Measurements from ENCODE around the gene MGARP. TPM values are rescaled to one million over a fixed set of nuclear protein-coding genes. Genes with fewer than 3 reads are reported as not detected.

The MGARP gene
- total RNA-seq (2021; ENCODE audit: unreplicated experiment), result 2.3 TPM
- 0.67 TPM for polyA plus RNA-seq (2012; ENCODE audit: insufficient read length)
- Bru-seq, nascent RNA, result percentile 29 among the genes with signal in this experiment
- percentile 25 among the genes with signal in this experiment for BruChase-seq, experiment 1, labeled RNA remaining after a 2-hour chase
- BruChase-seq, experiment 2, labeled RNA remaining after a 6-hour chase, result percentile 27 among the genes with signal in this experiment
- long read RNA-seq, partial matches to known transcripts, result 0 of 3 reads
- long read RNA-seq, other reads (novel, unspliced or antisense), result 0 of 3 reads

GRCh38 chr4:139279760-139280620 is at the start of gene MGARP:
Gene MGARP, minus strand, starts transcription at chr4:139280225. Its CDS starts 67 bp downstream, at chr4:139280158.
- Histone ChIP-seq H3K27ac (ENCODE audit: low read length) (no peak within 1 kb of the TSS), H3K9me3 (ENCODE audit: control insufficient read depth, insufficient read depth, low read depth, low read length) (no peaks in the 10 kb centered on the region), H3K27me3 (ENCODE audit: control insufficient read depth, insufficient read depth, low read length) (no peaks in the 10 kb centered on the region), H3K36me3 (ENCODE audit: control insufficient read depth, insufficient read depth, low read length) (no peaks in the 10 kb centered on the region), H3K4me3 (ENCODE audit: low read depth in 2 of 2, low read length in 2 of 2) (peak within 1 kb of the TSS; percentile 45 to 51), H3K4me1 (ENCODE audit: control insufficient read depth, insufficient read depth, low read length) (0 out of 2 replicates have a peak, but pooled peaks cover 2% of the 10 kb centered on the region)
- ChIA-PET POLR2A (interaction anchor here (0.5 to 0.6 kb wide), 2 partner anchors 11 to 25 kb away, joined by 3 read pairs; no protein-coding TSS in a partner anchor), CTCF (interaction anchor here (0.6 to 1.4 kb wide), 2 partner anchors 16 to 250 kb away, joined by 3 to 8 read pairs; no protein-coding TSS in a partner anchor)
- TF ChIP-seq SIN3A (IDR thresholded peaks at IDR 0.05; ENCODE audit: borderline replicate concordance, insufficient read depth, low read depth, low read length) (no peak), TCF7L2 (IDR thresholded peaks at IDR 0.05; ENCODE audit: low read depth, low read length) (no peak), CTCF (IDR thresholded peaks at IDR 0.05) (no peak), REST (IDR thresholded peaks at IDR 0.05; ENCODE audit: insufficient read depth in 1 of 2, low read depth in 2 of 2, low read length in 1 of 2) (no peak), POLR2AphosphoS5 (IDR thresholded peaks at IDR 0.05; ENCODE audit: low read depth, low read length) (no peak)
- in situ Hi-C loops (cut with HindIII; ENCODE audit: low pct_unique_long_range_greater_than_20kb, low sequenced_read_pairs) (no loop called here), intact Hi-C loops (cut with micrococcal nuclease; ENCODE audit: unreplicated experiment) (loop anchor here (5.0 to 10.0 kb wide), 2 partner anchors 55 to 98 kb away; no protein-coding TSS in a partner anchor)
- no peak for DNase-seq (ENCODE audit: low read depth, low spot score)
- no TSS peak for BruUV-seq (replicated peaks)
- ATAC-seq, result peak; percentile 91

- no peak overlapping the region for H3K27ac ChIP-seq (ENCODE audit: low read length)
- H3K4me1 ChIP-seq (ENCODE audit: control insufficient read depth, insufficient read depth, low read length), result no peaks in the 10 kb centered on the region; the same call in 1 of the 2 replicates
- H3K4me3 ChIP-seq (ENCODE audit: low read depth in 2 of 2, low read length in 2 of 2), result no peak overlapping the region
- DNase-seq (ENCODE audit: low read depth, low spot score) (no peak), ATAC-seq (no peak)
- H3K9me3 ChIP-seq (ENCODE audit: control insufficient read depth, insufficient read depth, low read depth, low read length), result no peaks in the 10 kb centered on the region
- intact Hi-C loops (cut with micrococcal nuclease; ENCODE audit: unreplicated experiment) (no loop called here), in situ Hi-C loops (cut with HindIII; ENCODE audit: low pct_unique_long_range_greater_than_20kb, low sequenced_read_pairs) (no loop called here)
- no peaks in the 10 kb centered on the region; the same call in 1 of the 2 replicates for H3K36me3 ChIP-seq (ENCODE audit: control insufficient read depth, insufficient read depth, low read length)
- TF ChIP-seq CTCF (IDR thresholded peaks at IDR 0.05) (no peak), SIN3A (IDR thresholded peaks at IDR 0.05; ENCODE audit: borderline replicate concordance, insufficient read depth, low read depth, low read length) (no peak), TCF7L2 (IDR thresholded peaks at IDR 0.05; ENCODE audit: low read depth, low read length) (no peak), REST (IDR thresholded peaks at IDR 0.05; ENCODE audit: insufficient read depth in 1 of 2, low read depth in 2 of 2, low read length in 1 of 2) (no peak), POLR2AphosphoS5 (IDR thresholded peaks at IDR 0.05; ENCODE audit: low read depth, low read length) (no peak)
- no TSS peak for BruUV-seq (replicated peaks)
- ChIA-PET POLR2A (no interaction called here), CTCF (interaction anchor here (0.6 kb wide), 1 partner anchor 76 kb away, joined by 8 read pairs; no protein-coding TSS in a partner anchor)
- H3K27me3 ChIP-seq (ENCODE audit: control insufficient read depth, insufficient read depth, low read length), result no peaks in the 10 kb centered on the region
Measured at GRCh38 chr4:139329665-139330200, 49.7 kb upstream of the MGARP start.
